HepG2 (cell line): ENCODE data around the gene TMEM141. TPM values are rescaled to one million over a fixed set of nuclear protein-coding genes. Genes with fewer than 3 reads are reported as not detected.

Experiments used
- ADNP ChIP-seq: sonication (generic); formaldehyde crosslinking; IDR thresholded peaks from 2 replicates; pipeline ENCODE4 v1.4.0; 2020; ENCODE audit warnings: missing genetic modification reagents
- GATAD2A ChIP-seq: IDR thresholded peaks from 2 replicates; pipeline ENCODE4 v1.6.1; 2016
- GZF1 ChIP-seq: sonication (generic); formaldehyde crosslinking; IDR thresholded peaks from 2 replicates; pipeline ENCODE4 v1.5.1; 2020; ENCODE audit warnings: mild to moderate bottlenecking, missing genetic modification reagents
- HNRNPH1 ChIP-seq: fragments of 200-400 bp; formaldehyde crosslinking; optimal IDR thresholded peaks from 2 replicates; pipeline ENCODE3; 2017; ENCODE audit warnings: mild to moderate bottlenecking, low read depth, low read length
- HOXA3 ChIP-seq: sonication (generic); formaldehyde crosslinking; IDR thresholded peaks from 2 replicates; pipeline ENCODE4 v1.5.0; 2020; ENCODE audit warnings: missing genetic modification reagents
- JUND ChIP-seq: sonication (generic); formaldehyde crosslinking; IDR thresholded peaks from 2 replicates; pipeline ENCODE4 v1.8.0; 2022; ENCODE audit warnings: mild to moderate bottlenecking, missing genetic modification reagents
- KDM5B ChIP-seq: sonication (generic); formaldehyde crosslinking; IDR thresholded peaks from 2 replicates; pipeline ENCODE4 v1.4.0; 2020; ENCODE audit warnings: missing genetic modification reagents, mild to moderate bottlenecking, borderline replicate concordance
- KMT2A ChIP-seq: sonication (generic); formaldehyde crosslinking; IDR thresholded peaks from 2 replicates; pipeline ENCODE4 v1.4.0; 2020; ENCODE audit warnings: missing genetic modification reagents
- MAFK ChIP-seq, 2 experiments: IDR thresholded peaks in 1 of 2; conservative IDR thresholded peaks in 1 of 2; 2 replicates each; pipeline ENCODE4 v1.6.1; 2011; ENCODE audit warnings: improper control_type of control experiment in 2 of 2, low read length in 2 of 2
- MIER3 ChIP-seq: IDR thresholded peaks from 2 replicates; pipeline ENCODE4 v1.6.1; 2016; ENCODE audit warnings: missing compliant biosample characterization, borderline replicate concordance
- NR2F6 ChIP-seq, 2 experiments: IDR thresholded peaks; 2 replicates each; pipeline ENCODE4 v1.6.1; 2016; ENCODE audit warnings: antibody characterized with exemption in 1 of 2, mild to moderate bottlenecking in 1 of 2
- SALL1 ChIP-seq: sonication (generic); formaldehyde crosslinking; IDR thresholded peaks from 2 replicates; pipeline ENCODE4 v1.8.0; 2022; ENCODE audit warnings: mild to moderate bottlenecking, missing genetic modification reagents
- SAP130 ChIP-seq: IDR thresholded peaks from 2 replicates; pipeline ENCODE4 v1.6.1; 2016; ENCODE audit warnings: low read depth
- SOX5 ChIP-seq: IDR thresholded peaks from 2 replicates; pipeline ENCODE4 v1.6.1; 2016; ENCODE audit warnings: borderline replicate concordance
- SOX6 ChIP-seq, 2 experiments: fragments of 450-650 bp in 1 of 2; sonication (generic) in 1 of 2; formaldehyde crosslinking in 1 of 2; IDR thresholded peaks; 2 replicates each; pipeline versions ENCODE4 v1.4.0 to v1.6.1; 2017 to 2020; ENCODE audit warnings: antibody characterized with exemption in 1 of 2, mild to moderate bottlenecking in 1 of 2, missing genetic modification reagents in 1 of 2
- SPEN ChIP-seq: sonication (generic); formaldehyde crosslinking; IDR thresholded peaks from 2 replicates; pipeline ENCODE4 v1.5.1; 2020; ENCODE audit warnings: low read depth, mild to moderate bottlenecking, missing genetic modification reagents
- STAG1 ChIP-seq: sonication (generic); formaldehyde crosslinking; IDR thresholded peaks from 2 replicates; pipeline ENCODE4 v1.4.0; 2020; ENCODE audit warnings: missing genetic modification reagents
- SUZ12 ChIP-seq: fragments of 150-350 bp; IDR thresholded peaks from 2 replicates; pipeline ENCODE4 v1.6.1; 2014; ENCODE audit warnings: low read depth, low read length
- THRA ChIP-seq: sonication (generic); formaldehyde crosslinking; IDR thresholded peaks from 2 replicates; pipeline ENCODE4 v1.4.0; 2020; ENCODE audit warnings: missing genetic modification reagents, borderline replicate concordance
- YEATS2 ChIP-seq: sonication (generic); formaldehyde crosslinking; IDR thresholded peaks from 2 replicates; pipeline ENCODE4 v1.4.0; 2020; ENCODE audit warnings: missing genetic modification reagents, borderline replicate concordance
- ZBTB38 ChIP-seq: sonication (generic); formaldehyde crosslinking; IDR thresholded peaks from 2 replicates; pipeline ENCODE4 v1.5.1; 2020; ENCODE audit warnings: mild to moderate bottlenecking, missing genetic modification reagents
- ZMYM3 ChIP-seq: sonication (generic); formaldehyde crosslinking; IDR thresholded peaks from 2 replicates; pipeline ENCODE4 v1.5.1; 2020; ENCODE audit warnings: mild to moderate bottlenecking, missing genetic modification reagents
- ZNF501 ChIP-seq: sonication (generic); formaldehyde crosslinking; IDR thresholded peaks from 2 replicates; pipeline ENCODE4 v1.5.1; 2020; ENCODE audit warnings: mild to moderate bottlenecking, moderate library complexity, missing genetic modification reagents
- ZNF510 ChIP-seq: sonication (generic); formaldehyde crosslinking; IDR thresholded peaks from 2 replicates; pipeline ENCODE4 v1.4.0; 2020; ENCODE audit warnings: low read depth, mild to moderate bottlenecking, missing genetic modification reagents
- polyA plus RNA-seq, 8 experiments: library from polyadenylated mRNA; depleted of rRNA in 3 of 8; stranded (reverse) in 7 of 8; unstranded in 1 of 8; fragments of >200 nt; fragmentation: Illumina TruSeq in 4 of 8; extraction: Trizol in 4 of 8; gene quantifications; 2 replicates each; pipeline versions ENCODE4 v1.2.1 to v1.2.3, GENCODE V29; 2011 to 2016; ENCODE audit warnings: low read depth in 4 of 8, missing spikeins in 1 of 8, mixed read lengths in 1 of 8; ENCODE audit not compliant: insufficient read depth in 1 of 8
- total RNA-seq, 5 experiments: library from RNA; depleted of rRNA; stranded (reverse); fragments of >200 nt; fragmentation: Illumina TruSeq; extraction: Trizol; gene quantifications; 2 replicates each; pipeline ENCODE4 v1.2.3, GENCODE V29; 2016; ENCODE audit warnings: low read depth in 1 of 5
- TF ChIP-seq, protein P1 (sequence below): sonication (generic); formaldehyde crosslinking; IDR thresholded peaks from 2 replicates; pipeline ENCODE4 v1.5.0; 2020; ENCODE audit warnings: missing genetic modification reagents
- TF ChIP-seq, protein P2 (sequence below), 2 experiments: sonication (generic) in 1 of 2; formaldehyde crosslinking in 1 of 2; IDR thresholded peaks; 2 replicates each; pipeline versions ENCODE4 v1.4.0 to v1.6.1; 2018 to 2020; ENCODE audit warnings: missing genetic modification reagents in 2 of 2, borderline replicate concordance in 1 of 2, low read depth in 1 of 2, mild to moderate bottlenecking in 1 of 2, missing biosample characterization in 1 of 2

TMEM141 gene
- total and polyA plus RNA-seq, 2 of the 13 experiments (the other 11 are each of a cell fraction or from before 2014, with no cell fraction given): 81.0 to 202 TPM

DNA sequence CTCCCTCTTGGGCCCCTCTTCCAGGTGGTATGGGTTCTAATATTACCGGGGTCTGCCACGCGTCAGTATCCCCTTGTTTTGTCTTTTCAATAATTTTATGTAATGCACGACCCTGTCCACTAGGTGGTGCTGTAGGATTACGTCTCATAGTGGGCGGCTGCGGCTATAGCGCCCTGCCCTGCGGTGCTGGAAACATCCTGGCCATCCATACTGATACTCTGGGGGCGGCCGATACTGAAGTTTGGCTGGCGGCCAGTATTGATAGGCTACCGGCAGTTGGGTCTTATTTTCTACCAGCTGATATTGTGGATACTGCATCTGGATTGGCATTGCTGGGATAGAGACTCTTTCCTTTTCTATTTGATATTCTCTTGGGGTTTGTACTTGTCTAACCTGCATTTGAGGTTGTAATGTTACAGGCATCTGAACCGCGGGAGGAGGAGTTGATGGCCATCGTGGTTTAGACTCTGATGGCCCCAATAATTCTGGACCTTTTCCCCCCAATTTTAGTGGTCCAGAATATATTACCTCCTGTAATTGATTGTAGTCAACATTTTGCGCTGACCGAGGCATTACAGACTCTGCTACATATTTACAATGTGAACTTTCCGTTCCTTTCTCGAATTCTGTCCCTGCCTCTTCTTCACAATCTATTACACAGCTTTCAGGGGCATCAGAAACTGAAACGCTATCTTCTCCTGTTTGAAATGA lies 3.3 kb upstream of the TMEM141 start (continued):
- TF ChIP-seq KMT2A (CRISPR knock-in tag) (peak; percentile 37; the same call in 1 of the 2 replicates), KDM5B (CRISPR knock-in tag) (peak; percentile 48; the same call in 1 of the 2 replicates), SAP130 (CRISPR knock-in tag) (peak; percentile 42), ADNP (no peak), ZMYM3 (peak; percentile 26; the same call in 1 of the 2 replicates), ZBTB38 (CRISPR knock-in tag) (peak; percentile 65; the same call in 1 of the 2 replicates), SOX6 (IDR thresholded peaks at IDR 0.05) (no peak), SOX6 (CRISPR knock-in tag; IDR thresholded peaks at IDR 0.05) (peak; percentile 41; the same call in 1 of the 2 replicates), SPEN (CRISPR knock-in tag) (peak; percentile 66; the same call in 1 of the 2 replicates), MIER3 (no peak), JUND (CRISPR knock-in tag) (no peak), YEATS2 (CRISPR knock-in tag) (0 out of 2 replicates have a peak, but pooled peaks have one; percentile 8), HNRNPH1 (no peak), SALL1 (peak; percentile 72), ZNF510 (CRISPR knock-in tag) (0 out of 2 replicates have a peak, but pooled peaks have one; percentile 43), STAG1 (CRISPR knock-in tag) (peak; percentile 91), MAFK (conservative IDR thresholded peaks at IDR 0.05 in 1 of 2, IDR thresholded peaks at IDR 0.05 in 1 of 2; ENCODE audit: low read length in 2 of 2) (0 out of 4 replicates have a peak, but pooled peaks of 1 of the 2 experiments have one; percentile 18), GATAD2A (CRISPR knock-in tag) (peak; percentile 67), ZNF501 (no peak), NR2F6 (IDR thresholded peaks at IDR 0.05) (no peak), NR2F6 (CRISPR knock-in tag; IDR thresholded peaks at IDR 0.05) (peak; percentile 35; the same call in 1 of the 2 replicates), SUZ12 (no peak), HOXA3 (peak; percentile 57; the same call in 1 of the 2 replicates), THRA (CRISPR knock-in tag) (no peak), SOX5 (CRISPR knock-in tag) (peak; percentile 27; the same call in 1 of the 2 replicates), GZF1 (CRISPR knock-in tag) (0 out of 2 replicates have a peak, but pooled peaks have one; percentile 68)
- TF ChIP-seq, protein P1, sequence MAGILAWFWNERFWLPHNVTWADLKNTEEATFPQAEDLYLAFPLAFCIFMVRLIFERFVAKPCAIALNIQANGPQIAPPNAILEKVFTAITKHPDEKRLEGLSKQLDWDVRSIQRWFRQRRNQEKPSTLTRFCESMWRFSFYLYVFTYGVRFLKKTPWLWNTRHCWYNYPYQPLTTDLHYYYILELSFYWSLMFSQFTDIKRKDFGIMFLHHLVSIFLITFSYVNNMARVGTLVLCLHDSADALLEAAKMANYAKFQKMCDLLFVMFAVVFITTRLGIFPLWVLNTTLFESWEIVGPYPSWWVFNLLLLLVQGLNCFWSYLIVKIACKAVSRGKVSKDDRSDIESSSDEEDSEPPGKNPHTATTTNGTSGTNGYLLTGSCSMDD (CRISPR knock-in tag): no peak
- TF ChIP-seq, protein P2, sequence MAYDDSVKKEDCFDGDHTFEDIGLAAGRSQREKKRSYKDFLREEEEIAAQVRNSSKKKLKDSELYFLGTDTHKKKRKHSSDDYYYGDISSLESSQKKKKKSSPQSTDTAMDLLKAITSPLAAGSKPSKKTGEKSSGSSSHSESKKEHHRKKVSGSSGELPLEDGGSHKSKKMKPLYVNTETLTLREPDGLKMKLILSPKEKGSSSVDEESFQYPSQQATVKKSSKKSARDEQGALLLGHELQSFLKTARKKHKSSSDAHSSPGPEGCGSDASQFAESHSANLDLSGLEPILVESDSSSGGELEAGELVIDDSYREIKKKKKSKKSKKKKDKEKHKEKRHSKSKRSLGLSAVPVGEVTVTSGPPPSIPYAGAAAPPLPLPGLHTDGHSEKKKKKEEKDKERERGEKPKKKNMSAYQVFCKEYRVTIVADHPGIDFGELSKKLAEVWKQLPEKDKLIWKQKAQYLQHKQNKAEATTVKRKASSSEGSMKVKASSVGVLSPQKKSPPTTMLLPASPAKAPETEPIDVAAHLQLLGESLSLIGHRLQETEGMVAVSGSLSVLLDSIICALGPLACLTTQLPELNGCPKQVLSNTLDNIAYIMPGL (CRISPR knock-in tag; IDR thresholded peaks at IDR 0.05; ENCODE audit: borderline replicate concordance in 1 of 2, low read depth in 1 of 2): peak; percentile 50 to 68; a peak in 2 of 4 replicates
